ENCODE data around the gene RASGRP2. TPM values are rescaled to one million over a fixed set of nuclear protein-coding genes. Genes with fewer than 3 reads are reported as not detected.

Gene RASGRP2
- total RNA-seq, 3 donors from 2014 or later: 10.0 to 12.5 (median 11.5) TPM

DNA sequence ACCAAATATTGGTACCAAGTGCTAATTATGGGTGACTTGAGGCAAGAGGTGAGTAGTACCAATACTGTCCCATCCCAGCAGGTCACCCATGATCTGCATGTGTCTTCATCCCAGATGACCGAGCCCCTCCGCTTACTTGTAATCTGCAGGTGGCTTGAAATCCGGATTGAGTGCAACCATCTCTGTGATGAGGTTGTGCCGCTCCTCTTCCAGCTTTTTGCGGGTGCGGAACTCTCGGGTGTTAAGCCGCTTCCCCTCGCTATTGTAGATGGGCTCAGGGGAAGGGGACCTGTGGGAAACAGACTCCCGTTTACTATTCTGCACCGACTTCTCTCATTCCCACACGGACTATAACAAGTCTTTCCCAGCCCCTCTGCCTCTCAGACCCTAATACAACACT, 26.2 kb upstream of the RASGRP2 start:
- H3K27me3 ChIP-seq: no peaks in the 10 kb centered on the region
- intact Hi-C loops (cut with DNase I; ENCODE audit: low total_unique reads): no loop called here
- H3K4me1 ChIP-seq: peaks cover 0 to 9% of the 10 kb centered on the region in 2 donors
- no peak overlapping the region for H3K4me3 ChIP-seq
- TF ChIP-seq, protein P1, sequence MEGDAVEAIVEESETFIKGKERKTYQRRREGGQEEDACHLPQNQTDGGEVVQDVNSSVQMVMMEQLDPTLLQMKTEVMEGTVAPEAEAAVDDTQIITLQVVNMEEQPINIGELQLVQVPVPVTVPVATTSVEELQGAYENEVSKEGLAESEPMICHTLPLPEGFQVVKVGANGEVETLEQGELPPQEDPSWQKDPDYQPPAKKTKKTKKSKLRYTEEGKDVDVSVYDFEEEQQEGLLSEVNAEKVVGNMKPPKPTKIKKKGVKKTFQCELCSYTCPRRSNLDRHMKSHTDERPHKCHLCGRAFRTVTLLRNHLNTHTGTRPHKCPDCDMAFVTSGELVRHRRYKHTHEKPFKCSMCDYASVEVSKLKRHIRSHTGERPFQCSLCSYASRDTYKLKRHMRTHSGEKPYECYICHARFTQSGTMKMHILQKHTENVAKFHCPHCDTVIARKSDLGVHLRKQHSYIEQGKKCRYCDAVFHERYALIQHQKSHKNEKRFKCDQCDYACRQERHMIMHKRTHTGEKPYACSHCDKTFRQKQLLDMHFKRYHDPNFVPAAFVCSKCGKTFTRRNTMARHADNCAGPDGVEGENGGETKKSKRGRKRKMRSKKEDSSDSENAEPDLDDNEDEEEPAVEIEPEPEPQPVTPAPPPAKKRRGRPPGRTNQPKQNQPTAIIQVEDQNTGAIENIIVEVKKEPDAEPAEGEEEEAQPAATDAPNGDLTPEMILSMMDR (IDR thresholded peaks at IDR 0.05): no peak
- no peak for TF ChIP-seq POLR2AphosphoS5 (IDR thresholded peaks at IDR 0.05)
- TF ChIP-seq POLR2A (IDR thresholded peaks at IDR 0.05): no peak
- peak in 1 of 2 donors; percentile 39 for DNase-seq (ENCODE audit: low spot score in 2 of 2)
- H3K27ac ChIP-seq: no peak overlapping the region
- no peaks in the 10 kb centered on the region for H3K9me3 ChIP-seq
- peaks cover 39% of the 10 kb centered on the region for H3K36me3 ChIP-seq

- H3K27ac ChIP-seq: no peak overlapping the region
- peaks cover 0 to 8% of the 10 kb centered on the region in 2 donors for H3K4me1 ChIP-seq
- intact Hi-C loops (cut with DNase I; ENCODE audit: low total_unique reads): no loop called here
- no peak for DNase-seq (ENCODE audit: low spot score in 2 of 2)
- H3K4me3 ChIP-seq: no peak overlapping the region
- H3K36me3 ChIP-seq: peaks cover 41% of the 10 kb centered on the region
- no peaks in the 10 kb centered on the region for H3K9me3 ChIP-seq
- no peak for TF ChIP-seq POLR2A (IDR thresholded peaks at IDR 0.05)
- no peak for TF ChIP-seq POLR2AphosphoS5 (IDR thresholded peaks at IDR 0.05)
- TF ChIP-seq, protein P1 (IDR thresholded peaks at IDR 0.05): no peak
- no peaks in the 10 kb centered on the region for H3K27me3 ChIP-seq
Observed at GRCh38 chr11:64769283-64769682, 25.3 kb upstream of the RASGRP2 start.

DNA sequence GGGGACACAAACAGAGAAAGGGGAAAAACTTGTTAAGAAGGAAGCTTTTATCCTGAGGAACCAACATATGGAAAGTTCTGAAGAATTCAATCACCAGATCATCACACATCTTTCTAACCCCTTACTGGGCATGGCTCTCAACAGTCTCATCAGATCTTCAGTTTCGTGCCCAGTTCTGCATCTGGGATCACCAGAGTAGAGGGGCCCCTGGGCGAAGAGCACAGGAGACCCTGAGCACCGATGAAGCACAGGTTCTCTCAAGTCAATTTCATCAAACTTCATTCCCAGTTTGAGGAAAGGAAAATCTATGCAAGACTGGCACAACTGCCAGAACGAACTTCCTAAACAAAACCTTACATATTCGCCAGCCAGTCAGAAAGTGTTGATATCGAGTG, 24.4 kb upstream of the RASGRP2 start:
- no peaks in the 10 kb centered on the region for H3K9me3 ChIP-seq
- intact Hi-C loops (cut with DNase I; ENCODE audit: low total_unique reads): no loop called here
- peaks cover 6 to 7% of the 10 kb centered on the region in 2 donors for H3K4me1 ChIP-seq
- H3K27me3 ChIP-seq: no peaks in the 10 kb centered on the region
- no peak for TF ChIP-seq POLR2AphosphoS5 (IDR thresholded peaks at IDR 0.05)
- no peak for TF ChIP-seq POLR2A (IDR thresholded peaks at IDR 0.05)
- no peak overlapping the region for H3K4me3 ChIP-seq
- H3K36me3 ChIP-seq: peaks cover 41% of the 10 kb centered on the region
- H3K27ac ChIP-seq: peak overlapping the region; percentile 60 to 76
- no peak for DNase-seq (ENCODE audit: low spot score in 2 of 2)

- peak; percentile 63 to 70 for DNase-seq (ENCODE audit: low spot score in 2 of 2)
- intact Hi-C loops (cut with DNase I; ENCODE audit: low total_unique reads): no loop called here
- Histone ChIP-seq H3K4me3 (no peak overlapping the region), H3K9me3 (no peaks in the 10 kb centered on the region), H3K4me1 (peaks cover 6 to 10% of the 10 kb centered on the region in 2 donors), H3K27ac (peak overlapping the region; percentile 60 to 76), H3K36me3 (peaks cover 41% of the 10 kb centered on the region), H3K27me3 (no peaks in the 10 kb centered on the region)
- no peak for TF ChIP-seq POLR2AphosphoS5 (IDR thresholded peaks at IDR 0.05)
- TF ChIP-seq, protein P1 (IDR thresholded peaks at IDR 0.05): peak; percentile 40 to 69 (median 68)
- TF ChIP-seq POLR2A (IDR thresholded peaks at IDR 0.05): no peak
Observed at GRCh38 chr11:64767344-64768299, 23.7 kb upstream of the RASGRP2 start.

- H3K4me1 ChIP-seq: peaks cover 6 to 10% of the 10 kb centered on the region in 2 donors
Observed at GRCh38 chr11:64766881-64767280, 22.9 kb upstream of the RASGRP2 start.

More at GRCh38 chr11:64766881-64767280, 22.9 kb upstream of the RASGRP2 start:
- DNase-seq (ENCODE audit: low spot score in 2 of 2): peak in 1 of 2 donors; percentile 34
- intact Hi-C loops (cut with DNase I; ENCODE audit: low total_unique reads): no loop called here
- no peaks in the 10 kb centered on the region for H3K9me3 ChIP-seq
- H3K27me3 ChIP-seq: no peaks in the 10 kb centered on the region
- H3K4me3 ChIP-seq: no peak overlapping the region
- H3K27ac ChIP-seq: peak overlapping the region; percentile 60 to 76
- TF ChIP-seq POLR2A (IDR thresholded peaks at IDR 0.05) (no peak), POLR2AphosphoS5 (IDR thresholded peaks at IDR 0.05) (no peak)
- TF ChIP-seq, protein P1 (IDR thresholded peaks at IDR 0.05): no peak
- peaks cover 41% of the 10 kb centered on the region for H3K36me3 ChIP-seq
